Measurements from ENCODE around the gene POLE3. TPM values are rescaled to one million over a fixed set of nuclear protein-coding genes. Genes with fewer than 3 reads are reported as not detected.
"Not testable (repeated sequence)": the region's sequence is repeated elsewhere in the genome, so short reads cannot be mapped to it uniquely, and the experiment has no call there.

Gene POLE3
- polyA plus RNA-seq, 1 experiment: 29.3 TPM

DNA sequence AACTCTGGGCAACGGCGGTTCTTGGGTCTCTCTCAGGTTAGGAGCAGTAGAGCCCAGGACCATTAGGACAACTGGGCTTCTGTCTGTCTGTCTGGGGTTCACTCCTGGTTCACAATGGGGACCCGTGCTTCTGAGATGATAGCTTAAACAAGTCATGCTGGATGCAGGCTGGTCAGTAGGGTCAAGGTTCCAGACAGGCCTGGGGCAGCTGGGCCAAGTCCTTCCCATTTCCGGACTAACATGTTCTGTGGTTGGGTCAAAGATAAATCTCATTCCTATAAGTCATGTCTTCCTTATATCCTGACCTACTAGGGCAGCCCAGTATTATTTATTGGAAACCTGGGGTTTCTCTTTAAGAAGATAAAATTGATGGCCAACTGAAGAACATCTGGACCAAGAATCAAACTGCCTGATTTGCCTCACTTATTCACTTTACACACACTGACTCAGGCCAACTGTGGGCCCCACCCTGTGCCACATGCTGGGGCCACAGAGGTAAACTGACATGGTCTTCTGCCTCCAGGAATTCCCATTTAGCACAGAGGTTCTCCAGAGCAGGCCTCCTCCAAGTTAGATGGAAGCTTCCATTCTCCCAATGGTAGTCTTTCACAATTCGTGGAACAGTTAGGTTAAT is 42.0 kb downstream of the POLE3 start:
- DNase-seq (ENCODE audit: low read depth): no peak
- CTCF ChIA-PET: interaction anchor here (0.6 to 1.8 kb wide), 3 partner anchors 9 to 19 kb away, joined by 3 read pairs; partner anchors contain the start of gene BSPRY
- peaks cover under 1% of the 10 kb centered on the region; the same call in 1 of the 2 replicates for H3K36me3 ChIP-seq (ENCODE audit: control insufficient read depth, insufficient read depth, low read length)
- no peaks in the 10 kb centered on the region for H3K27me3 ChIP-seq (ENCODE audit: control insufficient read depth, insufficient read depth, low read length)
- TF ChIP-seq, protein P1, sequence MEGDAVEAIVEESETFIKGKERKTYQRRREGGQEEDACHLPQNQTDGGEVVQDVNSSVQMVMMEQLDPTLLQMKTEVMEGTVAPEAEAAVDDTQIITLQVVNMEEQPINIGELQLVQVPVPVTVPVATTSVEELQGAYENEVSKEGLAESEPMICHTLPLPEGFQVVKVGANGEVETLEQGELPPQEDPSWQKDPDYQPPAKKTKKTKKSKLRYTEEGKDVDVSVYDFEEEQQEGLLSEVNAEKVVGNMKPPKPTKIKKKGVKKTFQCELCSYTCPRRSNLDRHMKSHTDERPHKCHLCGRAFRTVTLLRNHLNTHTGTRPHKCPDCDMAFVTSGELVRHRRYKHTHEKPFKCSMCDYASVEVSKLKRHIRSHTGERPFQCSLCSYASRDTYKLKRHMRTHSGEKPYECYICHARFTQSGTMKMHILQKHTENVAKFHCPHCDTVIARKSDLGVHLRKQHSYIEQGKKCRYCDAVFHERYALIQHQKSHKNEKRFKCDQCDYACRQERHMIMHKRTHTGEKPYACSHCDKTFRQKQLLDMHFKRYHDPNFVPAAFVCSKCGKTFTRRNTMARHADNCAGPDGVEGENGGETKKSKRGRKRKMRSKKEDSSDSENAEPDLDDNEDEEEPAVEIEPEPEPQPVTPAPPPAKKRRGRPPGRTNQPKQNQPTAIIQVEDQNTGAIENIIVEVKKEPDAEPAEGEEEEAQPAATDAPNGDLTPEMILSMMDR (IDR thresholded peaks at IDR 0.05; ENCODE audit: insufficient read depth, low read depth, low read length): no peak
- POLR2A ChIA-PET: no interaction called here
- no peak overlapping the region for H3K4me3 ChIP-seq (ENCODE audit: low read depth, low read length)

DNA sequence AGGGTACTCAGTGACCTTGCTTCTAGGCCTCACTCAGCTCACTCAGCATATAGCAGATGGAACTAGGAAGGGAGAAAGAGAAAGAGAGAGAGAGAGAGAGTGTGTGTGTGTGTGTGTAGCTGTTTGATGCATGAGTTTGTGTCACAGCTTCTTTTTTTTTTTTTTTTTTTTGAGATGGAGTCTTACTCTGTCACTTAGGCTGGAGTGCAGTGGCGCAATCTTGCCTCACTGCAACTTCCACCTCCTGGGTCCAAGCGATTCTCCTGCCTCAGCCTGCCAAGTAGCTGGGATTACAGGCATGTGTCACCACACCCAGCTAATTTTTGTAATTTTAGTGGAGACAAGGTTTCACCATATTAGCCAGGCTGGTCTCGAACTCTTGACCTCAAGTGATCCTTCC is 44.8 kb downstream of the POLE3 start:
- H3K36me3 ChIP-seq (ENCODE audit: control insufficient read depth, insufficient read depth, low read length); H3K27me3 ChIP-seq (ENCODE audit: control insufficient read depth, insufficient read depth, low read length); DNase-seq (ENCODE audit: low read depth); POLR2A ChIA-PET; H3K4me3 ChIP-seq (ENCODE audit: low read depth, low read length); CTCF ChIA-PET: not testable (repeated sequence)

DNA sequence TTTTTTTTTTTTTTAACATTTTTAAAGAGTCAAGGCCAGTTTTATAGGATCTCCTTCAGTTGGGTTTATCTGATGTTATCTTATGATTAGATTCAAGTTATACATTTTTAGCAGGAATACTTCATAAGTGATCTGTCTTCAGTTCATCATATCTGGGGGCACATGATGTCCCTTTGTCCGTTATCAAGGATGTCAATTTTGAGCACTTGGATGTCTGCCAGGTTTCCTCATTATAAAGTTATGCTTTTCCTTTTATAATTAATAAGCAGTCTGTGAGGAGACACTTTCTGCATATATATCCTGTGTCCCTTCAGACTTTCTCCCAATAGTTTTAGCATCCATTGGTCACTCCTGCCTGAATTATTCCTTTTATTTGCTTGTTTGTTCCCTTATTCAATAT is 45.5 kb downstream of the POLE3 start:
- CTCF ChIA-PET: interaction anchor here (0.7 to 1.1 kb wide), 2 partner anchors 54 to 668 kb away, joined by 3 to 5 read pairs; no protein-coding TSS in a partner anchor
- no peak for DNase-seq (ENCODE audit: low read depth)
- POLR2A ChIA-PET: no interaction called here
- Histone ChIP-seq H3K4me3 (ENCODE audit: low read depth, low read length) (no peak overlapping the region), H3K27me3 (ENCODE audit: control insufficient read depth, insufficient read depth, low read length) (peaks cover 2% of the 10 kb centered on the region; the same call in 1 of the 2 replicates), H3K36me3 (ENCODE audit: control insufficient read depth, insufficient read depth, low read length) (no peaks in the 10 kb centered on the region)
- TF ChIP-seq, protein P1 (IDR thresholded peaks at IDR 0.05; ENCODE audit: insufficient read depth, low read depth, low read length): no peak

DNA sequence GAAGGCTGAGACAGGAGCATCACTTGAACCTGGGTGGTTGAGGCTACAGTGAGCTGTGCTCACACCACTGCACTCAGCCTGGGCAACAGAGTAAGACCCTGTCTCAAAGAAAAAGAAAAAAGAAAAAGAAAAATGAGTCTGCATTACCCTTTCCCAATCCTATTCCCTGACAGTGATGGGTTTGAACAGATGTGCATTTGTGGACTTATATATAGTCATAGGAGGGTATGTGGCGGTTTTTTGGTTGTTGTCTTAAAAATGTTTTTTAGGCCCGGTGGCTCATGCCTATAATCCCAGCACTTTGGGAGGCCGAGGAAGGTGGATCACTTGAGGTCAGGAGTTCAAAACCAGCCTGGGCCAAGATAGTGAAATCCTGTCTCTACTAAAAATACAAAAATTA is 47.1 kb downstream of the POLE3 start:
- no peak for DNase-seq (ENCODE audit: low read depth)
- no peaks in the 10 kb centered on the region for H3K36me3 ChIP-seq (ENCODE audit: control insufficient read depth, insufficient read depth, low read length)
- H3K27me3 ChIP-seq (ENCODE audit: control insufficient read depth, insufficient read depth, low read length): peaks cover 4% of the 10 kb centered on the region; the same call in 1 of the 2 replicates
- CTCF ChIA-PET: no interaction called here
- POLR2A ChIA-PET: interaction anchor here (0.6 kb wide), 1 partner anchor 216 kb away, joined by 3 read pairs; no protein-coding TSS in a partner anchor
- TF ChIP-seq, protein P1 (IDR thresholded peaks at IDR 0.05; ENCODE audit: insufficient read depth, low read depth, low read length): no peak
- H3K4me3 ChIP-seq (ENCODE audit: low read depth, low read length): no peak overlapping the region

DNA sequence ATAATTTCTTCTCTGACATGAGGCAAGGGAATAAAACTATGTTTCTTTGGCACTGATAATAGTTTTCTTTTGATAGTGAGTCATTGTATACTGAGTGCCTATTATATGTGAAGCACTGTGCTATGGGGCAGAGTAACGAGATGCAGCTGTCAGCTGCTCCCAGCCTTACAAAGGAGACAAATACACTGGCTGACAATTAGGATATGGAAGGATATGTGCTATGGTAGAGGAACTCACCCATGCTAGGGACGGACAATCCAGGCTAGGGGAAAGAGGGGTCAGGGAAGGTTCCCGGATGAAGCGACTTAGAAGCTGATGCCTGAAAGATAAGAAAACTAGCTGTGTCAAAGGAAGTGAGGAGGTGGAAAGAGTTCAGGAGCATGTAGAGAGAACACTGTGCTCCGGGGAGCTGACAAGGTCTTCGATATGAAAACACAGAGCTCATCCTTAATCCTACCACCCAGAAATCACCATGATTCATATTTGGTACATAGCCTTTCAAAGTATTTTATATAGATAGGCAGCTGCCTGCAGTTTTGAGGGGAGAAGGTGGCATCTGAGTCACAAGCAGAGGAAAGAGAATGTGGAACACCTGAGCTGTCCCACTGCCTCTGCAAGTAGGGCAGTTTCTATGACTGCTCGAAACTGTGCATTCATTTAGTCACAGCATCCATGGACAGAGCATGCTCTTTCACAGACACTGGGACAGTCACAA is 49.0 kb downstream of the POLE3 start:
- no peak for DNase-seq (ENCODE audit: low read depth)
- Histone ChIP-seq H3K36me3 (ENCODE audit: control insufficient read depth, insufficient read depth, low read length) (no peaks in the 10 kb centered on the region), H3K27me3 (ENCODE audit: control insufficient read depth, insufficient read depth, low read length) (peaks cover 6% of the 10 kb centered on the region), H3K4me3 (ENCODE audit: low read depth, low read length) (no peak overlapping the region)
- ChIA-PET POLR2A (no interaction called here), CTCF (interaction anchor here (1.0 to 1.4 kb wide), 3 partner anchors 11 to 87 kb away, joined by 3 to 4 read pairs (median 3); no protein-coding TSS in a partner anchor)
- TF ChIP-seq, protein P1 (IDR thresholded peaks at IDR 0.05; ENCODE audit: insufficient read depth, low read depth, low read length): no peak
